Hepatocyte (in vitro differentiated cells): ENCODE results near the gene ETDC.

Experiments
- CTCF ChIP-seq: fragments of 200-600 bp; sonication (generic); IDR thresholded peaks from 2 replicates; pipeline ENCODE4 v1.5.1; 2016; ENCODE audit warnings: antibody characterized with exemption, mild to moderate bottlenecking; ENCODE audit not compliant: poor library complexity
- EZH2phosphoT487 ChIP-seq: fragments of 200-600 bp; sonication (generic); IDR thresholded peaks from one replicate; pipeline ENCODE4 v1.6.1; 2018; ENCODE audit warnings: antibody characterized with exemption, mild to moderate bottlenecking, low read depth, moderate library complexity; ENCODE audit not compliant: unreplicated experiment, severe bottlenecking

- TF ChIP-seq CTCF (no peak), EZH2phosphoT487 (no peak)
Observed at GRCh38 chrX:135307171-135307570, 2.1 kb upstream of the ETDC start.
